SJSA1 (cell line): ENCODE results near the gene ALK. TPM values are rescaled to one million over a fixed set of nuclear protein-coding genes. Genes with fewer than 3 reads are reported as not detected.
"Not testable (repeated sequence)": the region's sequence is repeated elsewhere in the genome, so short reads cannot be mapped to it uniquely, and the experiment has no call there.

Source experiments
- DNase-seq, 2 experiments: peaks; one replicate each; pipeline ENCODE4 v3.0.0-alpha.2; 2015 to 2020; ENCODE audit warnings: low spot score in 2 of 2, low read depth in 1 of 2
- H3K27ac ChIP-seq: fragments of 250-450 bp; sonication (Bioruptor Pico); 2 replicates; pipeline ENCODE4 v1.5.1; 2020; ENCODE audit warnings: mild to moderate bottlenecking, moderate library complexity
- H3K27me3 ChIP-seq: fragments of 250-450 bp; sonication (Bioruptor Pico); replicated peaks from 2 replicates; pipeline ENCODE4 v1.5.1; 2020; ENCODE audit warnings: mild to moderate bottlenecking, moderate library complexity
- H3K36me3 ChIP-seq: fragments of 250-450 bp; sonication (Bioruptor Pico); 2 replicates; pipeline ENCODE4 v1.5.1; 2020; ENCODE audit warnings: mild to moderate bottlenecking
- H3K4me1 ChIP-seq: fragments of 250-450 bp; sonication (Bioruptor Pico); replicated peaks from 2 replicates; pipeline ENCODE4 v1.6.1; 2021; ENCODE audit warnings: mild to moderate bottlenecking
- H3K4me3 ChIP-seq: fragments of 250-450 bp; sonication (Bioruptor Pico); 2 replicates; pipeline ENCODE4 v1.5.1; 2020; ENCODE audit warnings: mild to moderate bottlenecking
- H3K9me3 ChIP-seq: fragments of 250-450 bp; sonication (Bioruptor Pico); replicated peaks from 2 replicates; pipeline ENCODE4 v1.5.1; 2020; ENCODE audit warnings: mild to moderate bottlenecking
- total RNA-seq: library from RNA; depleted of rRNA; stranded (reverse); fragments of >200 nt; shearing (Covaris generic); gene quantifications from 2 replicates; pipeline ENCODE4 v1.2.3, GENCODE V29; 2014

ALK gene
- total RNA-seq, 1 experiment from 2014 or later, result not detected

- DNase-seq, result no peak
- Histone ChIP-seq H3K4me1 (no peaks in the 10 kb centered on the region), H3K36me3 (no peaks in the 10 kb centered on the region), H3K27ac (no peak overlapping the region), H3K27me3 (no peaks in the 10 kb centered on the region), H3K4me3 (no peak overlapping the region), H3K9me3 (no peaks in the 10 kb centered on the region)
Measured at GRCh38 chr2:29767606-29768335, 153.6 kb downstream of the ALK start.

GRCh38 chr2:29766191-29766590 lies 155.2 kb downstream of the ALK start:
- Histone ChIP-seq H3K27ac (no peak overlapping the region), H3K4me3 (no peak overlapping the region), H3K4me1 (no peaks in the 10 kb centered on the region), H3K9me3 (no peaks in the 10 kb centered on the region), H3K27me3 (no peaks in the 10 kb centered on the region), H3K36me3 (no peaks in the 10 kb centered on the region)
- DNase-seq, result no peak

- Histone ChIP-seq H3K9me3 (no peaks in the 10 kb centered on the region), H3K27ac (no peak overlapping the region), H3K27me3 (no peaks in the 10 kb centered on the region), H3K4me3 (no peak overlapping the region), H3K36me3 (no peaks in the 10 kb centered on the region), H3K4me1 (no peaks in the 10 kb centered on the region)
- no peak for DNase-seq
Measured at GRCh38 chr2:29765721-29766120, 155.7 kb downstream of the ALK start.

- H3K27me3 ChIP-seq, result no peaks in the 10 kb centered on the region
- no peaks in the 10 kb centered on the region for H3K36me3 ChIP-seq
- DNase-seq, result no peak
- H3K4me3 ChIP-seq, result no peak overlapping the region
- no peaks in the 10 kb centered on the region for H3K9me3 ChIP-seq
- H3K27ac ChIP-seq, result no peak overlapping the region
- no peaks in the 10 kb centered on the region for H3K4me1 ChIP-seq
Measured at GRCh38 chr2:29763371-29763770, 158.0 kb downstream of the ALK start.

- Histone ChIP-seq H3K4me3 (no peak overlapping the region), H3K4me1 (no peaks in the 10 kb centered on the region), H3K27me3 (no peaks in the 10 kb centered on the region), H3K27ac (no peak overlapping the region), H3K36me3 (no peaks in the 10 kb centered on the region), H3K9me3 (no peaks in the 10 kb centered on the region)
- DNase-seq, result no peak
Measured at GRCh38 chr2:29762239-29762638, 159.1 kb downstream of the ALK start.

- no peaks in the 10 kb centered on the region for H3K27me3 ChIP-seq
- H3K4me3 ChIP-seq, result no peak overlapping the region
- no peak for DNase-seq
- no peaks in the 10 kb centered on the region for H3K9me3 ChIP-seq
- no peaks in the 10 kb centered on the region for H3K36me3 ChIP-seq
- no peaks in the 10 kb centered on the region for H3K4me1 ChIP-seq
- H3K27ac ChIP-seq, result no peak overlapping the region
Measured at GRCh38 chr2:29761278-29761677, 160.1 kb downstream of the ALK start.

- no peaks in the 10 kb centered on the region for H3K4me1 ChIP-seq
- no peak for DNase-seq
- H3K27me3 ChIP-seq, result no peaks in the 10 kb centered on the region
- H3K9me3 ChIP-seq, result no peaks in the 10 kb centered on the region
- H3K27ac ChIP-seq, result no peak overlapping the region
- no peaks in the 10 kb centered on the region for H3K36me3 ChIP-seq
- no peak overlapping the region for H3K4me3 ChIP-seq
Measured at GRCh38 chr2:29760008-29760407, 161.4 kb downstream of the ALK start.

- Histone ChIP-seq H3K36me3 (no peaks in the 10 kb centered on the region), H3K4me1 (no peaks in the 10 kb centered on the region), H3K27ac (no peak overlapping the region), H3K4me3 (no peak overlapping the region), H3K9me3 (no peaks in the 10 kb centered on the region), H3K27me3 (no peaks in the 10 kb centered on the region)
- no peak for DNase-seq
Measured at GRCh38 chr2:29759360-29759759, 162.0 kb downstream of the ALK start.

GRCh38 chr2:29755829-29756228 lies 165.6 kb downstream of the ALK start:
- Histone ChIP-seq H3K36me3 (no peaks in the 10 kb centered on the region), H3K4me1 (no peaks in the 10 kb centered on the region), H3K27me3 (no peaks in the 10 kb centered on the region), H3K9me3 (no peaks in the 10 kb centered on the region), H3K4me3 (no peak overlapping the region), H3K27ac (no peak overlapping the region)
- no peak for DNase-seq

- Histone ChIP-seq H3K27me3 (no peaks in the 10 kb centered on the region), H3K4me1 (no peaks in the 10 kb centered on the region), H3K9me3 (no peaks in the 10 kb centered on the region), H3K4me3 (no peak overlapping the region), H3K36me3 (no peaks in the 10 kb centered on the region), H3K27ac (no peak overlapping the region)
- no peak for DNase-seq
Measured at GRCh38 chr2:29755233-29755632, 166.2 kb downstream of the ALK start.

- Histone ChIP-seq H3K4me1 (no peaks in the 10 kb centered on the region), H3K9me3 (no peaks in the 10 kb centered on the region), H3K27ac (no peak overlapping the region), H3K27me3 (no peaks in the 10 kb centered on the region), H3K36me3 (no peaks in the 10 kb centered on the region), H3K4me3 (no peak overlapping the region)
- no peak for DNase-seq
Measured at GRCh38 chr2:29753671-29754444, 167.5 kb downstream of the ALK start.

GRCh38 chr2:29751390-29751789 lies 170.0 kb downstream of the ALK start:
- H3K27ac ChIP-seq, result no peak overlapping the region
- H3K4me1 ChIP-seq, result peaks cover 9% of the 10 kb centered on the region
- no peak overlapping the region for H3K4me3 ChIP-seq
- no peak for DNase-seq
- H3K36me3 ChIP-seq, result no peaks in the 10 kb centered on the region
- no peaks in the 10 kb centered on the region for H3K9me3 ChIP-seq
- no peaks in the 10 kb centered on the region for H3K27me3 ChIP-seq

- not testable (repeated sequence) for H3K27me3 ChIP-seq, H3K9me3 ChIP-seq, H3K4me1 ChIP-seq, H3K4me3 ChIP-seq, H3K27ac ChIP-seq, H3K36me3 ChIP-seq, DNase-seq
Measured at GRCh38 chr2:29750463-29750862, 170.9 kb downstream of the ALK start.

- Histone ChIP-seq H3K36me3 (no peaks in the 10 kb centered on the region), H3K27ac (no peak overlapping the region), H3K4me1 (peaks cover 9% of the 10 kb centered on the region), H3K9me3 (no peaks in the 10 kb centered on the region), H3K4me3 (no peak overlapping the region), H3K27me3 (no peaks in the 10 kb centered on the region)
- no peak for DNase-seq
Measured at GRCh38 chr2:29749843-29750242, 171.5 kb downstream of the ALK start.
